ENCODE results near the gene ODAD3. TPM values are rescaled to one million over a fixed set of nuclear protein-coding genes. Genes with fewer than 3 reads are reported as not detected.

ODAD3 gene
- total RNA-seq, 1 donor from 2014 or later: 0.66 TPM

DNA sequence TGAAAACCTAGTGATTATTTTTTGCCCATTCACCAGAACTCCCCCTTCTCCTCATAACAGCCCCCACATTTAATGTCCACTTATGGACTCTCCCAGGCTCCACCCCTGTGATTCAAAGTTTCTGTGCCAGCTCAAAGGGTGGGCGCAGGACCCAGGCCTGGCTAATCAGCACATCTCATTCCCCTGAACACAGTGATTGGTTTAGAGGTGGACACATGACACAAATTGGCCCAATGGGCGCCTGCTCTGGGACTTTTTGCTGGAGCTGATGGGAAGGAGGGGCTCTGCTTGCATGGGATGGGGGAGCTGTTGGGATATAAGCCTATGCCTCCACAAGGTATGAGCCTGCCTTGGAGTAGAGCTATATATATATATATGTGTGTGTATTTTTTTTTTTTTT, 44.6 kb downstream of the ODAD3 start:
- Mint-ChIP-seq H3K4me1 (ENCODE audit: low read depth, unreplicated experiment) (no peaks in the 10 kb centered on the region), H3K9me3 (ENCODE audit: unreplicated experiment) (no peaks in the 10 kb centered on the region), H3K27me3 (ENCODE audit: low read depth, unreplicated experiment) (peaks cover 4% of the 10 kb centered on the region), H3K36me3 (ENCODE audit: low read depth, unreplicated experiment) (no peaks in the 10 kb centered on the region), H3K4me3 (ENCODE audit: unreplicated experiment) (no peak overlapping the region), H3K27ac (ENCODE audit: unreplicated experiment) (no peak overlapping the region)
- H3K4me2 ChIP-seq (ENCODE audit: low read length): no peak overlapping the region
- TF ChIP-seq EZH2 (IDR thresholded peaks at IDR 0.05; ENCODE audit: insufficient read depth, low read length): no peak
- TF ChIP-seq, protein P1, sequence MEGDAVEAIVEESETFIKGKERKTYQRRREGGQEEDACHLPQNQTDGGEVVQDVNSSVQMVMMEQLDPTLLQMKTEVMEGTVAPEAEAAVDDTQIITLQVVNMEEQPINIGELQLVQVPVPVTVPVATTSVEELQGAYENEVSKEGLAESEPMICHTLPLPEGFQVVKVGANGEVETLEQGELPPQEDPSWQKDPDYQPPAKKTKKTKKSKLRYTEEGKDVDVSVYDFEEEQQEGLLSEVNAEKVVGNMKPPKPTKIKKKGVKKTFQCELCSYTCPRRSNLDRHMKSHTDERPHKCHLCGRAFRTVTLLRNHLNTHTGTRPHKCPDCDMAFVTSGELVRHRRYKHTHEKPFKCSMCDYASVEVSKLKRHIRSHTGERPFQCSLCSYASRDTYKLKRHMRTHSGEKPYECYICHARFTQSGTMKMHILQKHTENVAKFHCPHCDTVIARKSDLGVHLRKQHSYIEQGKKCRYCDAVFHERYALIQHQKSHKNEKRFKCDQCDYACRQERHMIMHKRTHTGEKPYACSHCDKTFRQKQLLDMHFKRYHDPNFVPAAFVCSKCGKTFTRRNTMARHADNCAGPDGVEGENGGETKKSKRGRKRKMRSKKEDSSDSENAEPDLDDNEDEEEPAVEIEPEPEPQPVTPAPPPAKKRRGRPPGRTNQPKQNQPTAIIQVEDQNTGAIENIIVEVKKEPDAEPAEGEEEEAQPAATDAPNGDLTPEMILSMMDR (IDR thresholded peaks at IDR 0.05; ENCODE audit: insufficient read depth, low read depth, low read length): no peak
- H3K27ac ChIP-seq (ENCODE audit: low read depth, low read length): no peak overlapping the region
- no peak for DNase-seq (ENCODE audit: low read depth)
- peaks cover 2% of the 10 kb centered on the region for H3K9me3 ChIP-seq (ENCODE audit: insufficient read depth, low read depth, low read length)
- H3K36me3 ChIP-seq (ENCODE audit: insufficient read depth, low read length): no peaks in the 10 kb centered on the region
- no peaks in the 10 kb centered on the region for H3K79me2 ChIP-seq (ENCODE audit: insufficient read depth, low read length)
- no peaks in the 10 kb centered on the region for H4K20me1 ChIP-seq (ENCODE audit: insufficient read depth, low read length)
- no peak overlapping the region for H2AFZ ChIP-seq (ENCODE audit: low read depth, low read length)
- H3K4me1 ChIP-seq (ENCODE audit: insufficient read depth, low read length): no peaks in the 10 kb centered on the region
- FAIRE-seq: no peak
- no peak overlapping the region for H3K9ac ChIP-seq (ENCODE audit: low read length)
- no peak overlapping the region for H3K4me3 ChIP-seq (ENCODE audit: insufficient read depth, low read depth, low read length)
- H3K27me3 ChIP-seq (ENCODE audit: insufficient read depth, low read length): no peaks in the 10 kb centered on the region

DNA sequence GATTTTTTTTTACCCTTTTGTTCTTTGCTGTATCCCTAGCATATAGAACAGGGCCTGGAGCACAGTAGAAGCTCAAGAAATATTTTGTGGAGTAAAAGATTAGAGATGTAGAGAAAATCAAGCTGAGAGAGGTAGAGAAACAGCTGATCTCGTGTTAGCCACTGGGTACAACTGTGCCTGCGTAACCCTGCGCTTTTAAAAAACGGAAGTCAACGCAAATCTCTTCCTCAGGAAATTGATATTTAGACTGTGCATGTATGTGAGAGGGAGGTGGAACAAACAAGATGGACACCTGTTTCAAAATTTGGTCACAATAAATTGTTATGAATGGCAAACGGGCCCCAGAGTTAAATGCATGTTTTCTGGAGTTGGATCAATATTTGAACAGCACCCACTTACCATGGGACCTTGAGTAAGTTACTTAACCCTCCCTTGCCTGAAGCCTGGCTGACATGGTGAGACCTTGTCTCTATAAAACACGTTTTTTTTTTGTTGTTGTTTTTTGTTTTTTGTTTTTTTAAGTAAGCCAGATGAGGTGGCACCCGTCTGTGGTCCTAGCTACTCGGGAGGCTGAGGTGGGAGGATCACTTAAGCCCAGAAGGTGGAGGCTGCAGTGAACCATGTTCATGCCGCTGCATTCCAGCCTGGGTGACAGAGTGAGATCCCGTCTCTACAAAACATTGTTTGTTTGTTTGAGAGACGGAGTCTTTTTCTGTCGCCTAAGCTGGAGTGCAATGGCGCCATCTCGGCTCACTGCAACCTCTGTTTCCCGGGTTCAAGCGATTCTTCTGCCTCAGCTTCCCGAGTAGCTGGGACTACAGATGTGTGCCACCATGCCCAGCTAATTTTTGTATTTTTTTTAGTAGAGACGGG, 47.5 kb downstream of the ODAD3 start:
- H3K27ac ChIP-seq (ENCODE audit: low read depth, low read length): no peak overlapping the region
- H2AFZ ChIP-seq (ENCODE audit: low read depth, low read length): no peak overlapping the region
- H3K4me2 ChIP-seq (ENCODE audit: low read length): no peak overlapping the region
- no peaks in the 10 kb centered on the region for H3K4me1 ChIP-seq (ENCODE audit: insufficient read depth, low read length)
- no peak overlapping the region for H3K4me3 Mint-ChIP-seq (ENCODE audit: unreplicated experiment)
- no peaks in the 10 kb centered on the region for H3K36me3 Mint-ChIP-seq (ENCODE audit: low read depth, unreplicated experiment)
- H3K27ac Mint-ChIP-seq (ENCODE audit: unreplicated experiment): no peak overlapping the region
- H3K27me3 Mint-ChIP-seq (ENCODE audit: low read depth, unreplicated experiment): peaks cover 2% of the 10 kb centered on the region
- no peaks in the 10 kb centered on the region for H3K36me3 ChIP-seq (ENCODE audit: insufficient read depth, low read length)
- H3K9ac ChIP-seq (ENCODE audit: low read length): no peak overlapping the region
- DNase-seq (ENCODE audit: low read depth): no peak
- no peaks in the 10 kb centered on the region for H3K9me3 Mint-ChIP-seq (ENCODE audit: unreplicated experiment)
- peaks cover 8% of the 10 kb centered on the region for H3K27me3 ChIP-seq (ENCODE audit: insufficient read depth, low read length)
- peaks cover 2% of the 10 kb centered on the region for H3K9me3 ChIP-seq (ENCODE audit: insufficient read depth, low read depth, low read length)
- H3K4me3 ChIP-seq (ENCODE audit: insufficient read depth, low read depth, low read length): no peak overlapping the region
- no peak for FAIRE-seq
- no peak for TF ChIP-seq EZH2 (IDR thresholded peaks at IDR 0.05; ENCODE audit: insufficient read depth, low read length)
- TF ChIP-seq, protein P1 (IDR thresholded peaks at IDR 0.05; ENCODE audit: insufficient read depth, low read depth, low read length): no peak
- H3K79me2 ChIP-seq (ENCODE audit: insufficient read depth, low read length): no peaks in the 10 kb centered on the region
- H4K20me1 ChIP-seq (ENCODE audit: insufficient read depth, low read length): no peaks in the 10 kb centered on the region
- no peaks in the 10 kb centered on the region for H3K4me1 Mint-ChIP-seq (ENCODE audit: low read depth, unreplicated experiment)

DNA sequence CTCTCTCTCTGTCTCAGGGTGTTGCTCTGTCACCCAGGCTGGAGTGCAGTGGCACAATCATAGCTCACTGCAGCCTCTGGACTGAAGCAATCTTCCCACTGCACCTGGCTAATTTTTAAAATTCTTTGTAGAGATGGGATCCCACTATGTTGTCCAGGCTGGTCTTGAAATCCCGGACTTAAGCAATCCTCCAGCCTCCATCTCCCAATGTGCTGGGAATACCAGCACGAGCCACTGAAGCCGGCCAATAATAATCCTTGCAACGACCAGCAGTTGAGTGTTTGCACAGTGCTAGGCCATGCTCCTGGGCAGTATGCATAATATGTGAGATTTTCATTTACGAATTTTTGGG, 50.2 kb downstream of the ODAD3 start:
- Histone ChIP-seq H3K4me1 (ENCODE audit: insufficient read depth, low read length) (peaks cover 17% of the 10 kb centered on the region), H3K9ac (ENCODE audit: low read length) (no peak overlapping the region), H3K36me3 (ENCODE audit: insufficient read depth, low read length) (no peaks in the 10 kb centered on the region), H3K27me3 (ENCODE audit: insufficient read depth, low read length) (peaks cover 13% of the 10 kb centered on the region), H4K20me1 (ENCODE audit: insufficient read depth, low read length) (no peaks in the 10 kb centered on the region), H3K9me3 (ENCODE audit: insufficient read depth, low read depth, low read length) (no peaks in the 10 kb centered on the region), H3K27ac (ENCODE audit: low read depth, low read length) (no peak overlapping the region), H3K4me3 (ENCODE audit: insufficient read depth, low read depth, low read length) (no peak overlapping the region), H2AFZ (ENCODE audit: low read depth, low read length) (no peak overlapping the region), H3K79me2 (ENCODE audit: insufficient read depth, low read length) (no peaks in the 10 kb centered on the region), H3K4me2 (ENCODE audit: low read length) (no peak overlapping the region)
- Mint-ChIP-seq H3K27me3 (ENCODE audit: low read depth, unreplicated experiment) (peaks cover 7% of the 10 kb centered on the region), H3K27ac (ENCODE audit: unreplicated experiment) (no peak overlapping the region), H3K4me3 (ENCODE audit: unreplicated experiment) (no peak overlapping the region), H3K4me1 (ENCODE audit: low read depth, unreplicated experiment) (no peaks in the 10 kb centered on the region), H3K9me3 (ENCODE audit: unreplicated experiment) (no peaks in the 10 kb centered on the region), H3K36me3 (ENCODE audit: low read depth, unreplicated experiment) (no peaks in the 10 kb centered on the region)
- FAIRE-seq: no peak
- TF ChIP-seq, protein P1 (IDR thresholded peaks at IDR 0.05; ENCODE audit: insufficient read depth, low read depth, low read length): no peak
- no peak for TF ChIP-seq EZH2 (IDR thresholded peaks at IDR 0.05; ENCODE audit: insufficient read depth, low read length)
- no peak for DNase-seq (ENCODE audit: low read depth)
